ENCODE results near the gene NTNG2.

GRCh38 chr9:132268725-132269352 is 107.0 kb downstream of the NTNG2 start:
- TF ChIP-seq CTCF (conservative IDR thresholded peaks at IDR 0.05; ENCODE audit: low read length) (peak; percentile 85), EZH2phosphoT487 (IDR thresholded peaks at IDR 0.05; ENCODE audit: borderline replicate concordance) (no peak)

Data from Loucy (cell line).